Endothelial cell of umbilical vein (primary cell): ENCODE results near the gene SH3PXD2A.

Experiments used
- CTCF ChIP-seq, 2 donors: IDR thresholded peaks; 1 replicate in 1 of 2; 2 replicates in 1 of 2; pipeline ENCODE4 v1.5.1; 2011; ENCODE audit warnings: low read length in 2 of 2, mild to moderate bottlenecking in 2 of 2, moderate library complexity in 2 of 2, control low read depth in 1 of 2, inconsistent platforms in 1 of 2, low read depth in 1 of 2; ENCODE audit not compliant: insufficient read depth in 1 of 2; ENCODE audit errors: extremely low read depth in 1 of 2
- JUN ChIP-seq: IDR thresholded peaks from 2 replicates; pipeline ENCODE4 v1.6.1; 2011; ENCODE audit warnings: borderline replicate concordance, low read depth; ENCODE audit not compliant: insufficient read length, insufficient read depth
- POLR2A ChIP-seq: IDR thresholded peaks from 2 replicates; pipeline ENCODE4 v1.6.1; 2012; ENCODE audit warnings: low read depth, mild to moderate bottlenecking, control low read depth, low read length
- POLR2AphosphoS5 ChIP-seq: IDR thresholded peaks from 2 replicates; pipeline ENCODE4 v1.6.1; 2012; ENCODE audit warnings: low read depth, mild to moderate bottlenecking, control low read depth, low read length, moderate library complexity; ENCODE audit not compliant: insufficient read depth

DNA sequence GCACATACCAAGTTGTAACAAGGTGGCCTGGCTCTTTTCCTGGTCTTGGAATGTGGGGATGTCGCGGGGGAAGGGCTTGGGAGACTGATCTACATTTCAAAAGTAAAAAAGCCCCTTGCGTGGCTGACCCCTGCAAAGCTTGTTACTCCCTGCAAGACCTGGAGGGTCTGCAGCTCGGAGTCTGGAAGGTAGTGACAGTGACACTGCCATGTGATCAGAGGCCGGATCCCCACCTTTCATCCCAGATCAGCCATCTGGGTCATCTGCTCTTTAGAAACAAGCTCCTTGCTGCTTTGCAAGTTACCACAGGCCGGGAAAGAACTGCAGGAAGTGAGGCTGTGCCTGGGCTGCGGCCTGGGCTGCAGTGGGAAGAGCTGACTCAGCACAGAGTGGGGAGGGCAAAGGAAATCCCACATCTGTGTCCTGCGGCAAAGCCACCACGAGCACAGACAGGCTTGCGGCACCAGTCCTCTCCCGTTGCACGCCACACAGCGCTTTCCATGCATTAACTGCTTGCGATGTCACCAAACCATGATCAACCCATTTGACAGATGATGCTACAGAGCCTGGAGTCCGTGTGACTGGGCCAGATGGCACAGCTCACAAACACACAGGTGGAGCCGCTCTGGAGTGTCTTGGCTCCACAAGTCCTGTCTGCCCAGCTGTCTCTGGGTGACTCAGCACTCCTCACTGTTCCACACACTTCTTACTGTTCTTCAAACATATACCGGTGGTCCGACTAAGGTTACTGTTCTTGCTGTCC is 97.7 kb downstream of the SH3PXD2A start:
- TF ChIP-seq POLR2A (no peak), CTCF (IDR thresholded peaks at IDR 0.05; ENCODE audit: extremely low read depth in 1 of 2, insufficient read depth in 1 of 2, low read depth in 1 of 2, low read length in 2 of 2) (no peak), POLR2AphosphoS5 (no peak), JUN (no peak)
